Left renal cortex interstitium (tissue), 4 donors: ENCODE data around the gene TPP2. TPM values are rescaled to one million over a fixed set of nuclear protein-coding genes. Genes with fewer than 3 reads are reported as not detected.

Source experiments
- DNase-seq, 4 donors: peaks; one replicate each; pipeline ENCODE4 v3.0.0-alpha.2; 2013; ENCODE audit warnings: low read depth in 4 of 4, low spot score in 2 of 4, missing footprints in 1 of 4
- polyA plus RNA-seq, 4 donors: library from polyadenylated mRNA; unstranded; fragments of 120-200 nt; gene quantifications; one replicate each; pipeline ENCODE4 v1.2.1, GENCODE V29; 2013; ENCODE audit not compliant: insufficient read length in 4 of 4

The TPP2 gene
- polyA plus RNA-seq, 4 donors: 49.7 to 67.0 (median 58.6) TPM

DNA sequence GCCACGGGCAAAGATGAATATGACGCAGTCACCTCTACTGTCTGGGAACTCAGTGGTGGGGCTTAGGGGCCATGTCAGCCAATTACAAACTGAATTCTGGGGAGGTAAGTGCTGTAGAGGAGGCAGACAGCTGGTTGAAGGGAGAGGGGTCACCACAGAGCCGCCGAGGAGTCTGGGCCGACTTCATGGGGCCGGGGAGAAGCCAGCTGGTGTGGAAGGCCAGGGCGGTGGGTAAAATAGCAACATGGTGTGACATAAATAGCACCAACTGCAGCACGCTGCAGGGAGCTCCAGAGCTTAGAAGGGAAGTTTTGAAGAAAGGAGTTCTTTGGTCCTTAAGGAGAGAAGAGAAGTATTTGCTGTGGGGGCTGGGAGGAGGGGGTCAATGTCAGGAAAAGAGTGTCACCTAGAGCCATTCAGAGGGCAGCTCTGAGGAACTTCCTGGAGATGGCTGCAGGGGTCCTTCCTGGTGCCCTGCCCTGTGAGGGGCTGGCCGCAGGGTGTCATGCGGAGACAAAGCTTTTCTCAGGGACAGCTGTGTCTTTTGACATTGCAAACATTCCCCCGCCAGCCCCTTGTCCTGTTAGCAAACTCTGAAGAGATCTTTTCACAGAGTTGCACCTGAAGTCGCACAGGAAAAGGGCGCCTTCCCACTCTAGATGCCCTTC, 91.7 kb downstream of the TPP2 start:
- no peak for DNase-seq

GRCh38 chr13:102690883-102691282, 94.1 kb downstream of the TPP2 start:
- no peak for DNase-seq

DNA sequence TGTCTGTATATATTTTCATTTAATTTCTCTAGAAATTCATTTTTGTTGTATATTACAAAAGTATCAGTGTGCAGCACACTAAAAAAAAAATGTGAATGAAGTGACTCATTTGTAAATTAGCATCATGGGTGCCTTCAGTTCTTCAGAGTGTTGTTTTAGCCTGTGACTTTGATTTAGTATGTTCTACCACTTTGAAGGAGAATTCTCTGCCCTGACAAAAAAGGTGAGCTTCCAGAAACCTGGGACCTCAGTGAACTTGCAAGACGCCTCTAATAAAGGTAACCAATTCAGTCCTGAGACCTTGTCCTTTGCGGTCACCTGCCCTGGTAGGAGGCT, 95.7 kb downstream of the TPP2 start:
- no peak for DNase-seq

DNA sequence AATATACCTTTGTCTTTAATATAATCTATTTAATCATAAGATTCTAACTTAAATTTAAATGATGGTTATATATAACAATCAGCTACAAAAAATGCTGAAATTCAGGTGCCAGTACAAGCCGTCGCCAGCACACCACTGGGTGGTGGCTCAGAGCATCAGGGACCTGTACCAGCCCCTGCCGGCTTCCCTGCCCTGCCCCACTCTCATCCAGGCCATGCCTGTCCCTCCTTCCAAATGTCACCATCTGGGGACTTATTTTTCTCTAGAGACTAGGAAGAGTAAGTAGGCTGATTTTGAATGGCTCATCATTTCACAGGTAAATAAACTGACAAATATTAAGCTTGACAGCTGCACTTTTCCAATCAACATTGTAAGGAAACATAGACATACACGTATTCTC, 96.5 kb downstream of the TPP2 start:
- DNase-seq: no peak

- no peak for DNase-seq
These were observed 97.0 kb downstream of the TPP2 start for GRCh38 chr13:102693776-102694175.

DNA sequence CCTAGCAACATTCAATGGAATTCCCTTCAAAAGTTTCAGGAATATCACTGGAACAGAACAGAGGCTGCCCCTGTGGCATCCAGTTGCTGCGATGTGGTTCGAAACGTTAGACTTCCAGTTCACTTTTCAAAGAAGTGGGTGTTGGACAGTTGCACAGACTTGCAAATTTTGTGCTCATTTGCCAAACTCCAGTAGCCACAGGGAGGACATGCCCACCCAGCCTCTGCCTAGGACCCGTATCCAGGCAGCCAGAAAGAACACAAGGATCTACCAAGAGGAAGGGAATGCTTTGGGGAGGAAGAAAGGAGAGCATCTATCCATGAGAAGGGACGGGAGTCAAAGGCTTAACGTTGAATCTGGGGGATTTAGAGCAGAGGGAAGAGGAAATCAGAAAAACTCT, 98.2 kb downstream of the TPP2 start, which contains the start of gene METTL21C:
METTL21C (minus strand) TSS at position 108 of the 400 bp plus-strand sequence. CDS start 546 bp downstream, outside the sequence.
- DNase-seq: no peak

DNA sequence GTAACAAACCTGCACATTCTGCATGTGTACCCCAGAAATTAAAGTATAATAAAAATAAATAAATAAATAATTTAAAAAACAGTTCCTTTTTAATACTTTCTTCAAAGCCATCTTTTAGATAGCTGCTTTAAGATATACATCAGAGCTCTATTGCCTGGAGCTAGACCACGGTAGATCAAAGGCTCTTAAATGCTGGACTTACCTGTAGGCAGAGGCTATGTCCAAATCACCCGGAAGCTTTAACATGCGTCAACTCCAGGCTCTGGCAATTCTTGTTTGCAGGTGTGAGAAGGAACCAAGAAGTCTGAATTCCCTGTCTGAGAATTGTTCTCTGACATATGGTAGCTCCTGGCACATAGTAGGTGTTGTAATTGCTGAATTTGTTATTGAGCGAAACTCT, 99.7 kb downstream of the TPP2 start:
- no peak for DNase-seq

- DNase-seq: no peak
These were observed 100.5 kb downstream of the TPP2 start for GRCh38 chr13:102697264-102697663.

DNA sequence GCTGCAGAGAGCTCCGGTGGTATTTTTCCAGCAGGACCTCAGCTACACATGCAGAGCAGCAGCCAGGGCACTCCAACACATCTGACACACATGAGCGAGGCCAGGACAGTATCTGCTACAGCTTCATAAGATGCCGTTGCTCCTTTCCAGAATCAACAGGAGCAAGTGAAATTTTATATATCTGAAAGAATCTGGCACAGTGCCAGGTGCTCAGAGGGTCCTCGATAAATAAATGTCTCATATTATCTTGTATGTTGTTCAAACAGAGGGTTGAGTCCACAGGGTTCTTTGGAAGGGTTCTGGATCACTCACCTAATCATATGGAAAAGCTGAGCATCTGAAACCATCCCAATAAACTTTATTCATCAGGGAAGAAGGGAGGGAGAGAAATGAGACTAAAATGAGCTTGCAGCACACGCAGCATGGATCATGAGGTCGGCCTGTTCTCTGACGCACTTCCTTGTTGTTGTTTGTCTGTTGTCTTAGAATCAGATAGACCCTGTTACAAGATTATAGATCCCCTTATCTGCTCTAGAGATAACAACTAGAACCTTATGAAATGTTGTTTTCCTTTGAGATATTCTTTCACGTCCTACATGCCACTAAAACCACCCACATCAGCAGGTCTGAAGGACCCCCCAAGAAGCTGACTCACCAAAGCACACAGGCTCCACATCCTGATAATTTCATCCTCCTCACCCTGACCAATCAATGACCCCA, 101.3 kb downstream of the TPP2 start:
- no peak for DNase-seq

DNA sequence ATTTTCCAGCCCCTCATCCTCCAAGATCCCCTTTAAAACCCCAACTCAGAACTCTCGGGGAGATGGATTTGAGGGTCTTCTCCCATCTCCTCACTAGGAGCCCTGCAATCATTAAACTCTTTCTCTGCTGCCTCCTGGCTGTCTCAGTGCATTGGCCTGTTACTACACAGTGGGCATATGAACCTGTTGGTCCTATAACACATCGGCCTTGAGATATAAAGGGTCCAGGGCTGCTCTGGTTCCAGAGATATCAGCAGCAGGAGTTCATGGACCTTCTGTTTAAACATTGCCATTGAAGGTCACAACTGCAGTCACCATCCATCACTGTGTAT, 101.8 kb downstream of the TPP2 start:
- DNase-seq: no peak

GRCh38 chr13:102699504-102699903, 102.7 kb downstream of the TPP2 start:
- DNase-seq: no peak

GRCh38 chr13:102700088-102701031, 103.6 kb downstream of the TPP2 start:
- no peak for DNase-seq

GRCh38 chr13:102701331-102701730, 104.5 kb downstream of the TPP2 start:
- no peak for DNase-seq

DNA sequence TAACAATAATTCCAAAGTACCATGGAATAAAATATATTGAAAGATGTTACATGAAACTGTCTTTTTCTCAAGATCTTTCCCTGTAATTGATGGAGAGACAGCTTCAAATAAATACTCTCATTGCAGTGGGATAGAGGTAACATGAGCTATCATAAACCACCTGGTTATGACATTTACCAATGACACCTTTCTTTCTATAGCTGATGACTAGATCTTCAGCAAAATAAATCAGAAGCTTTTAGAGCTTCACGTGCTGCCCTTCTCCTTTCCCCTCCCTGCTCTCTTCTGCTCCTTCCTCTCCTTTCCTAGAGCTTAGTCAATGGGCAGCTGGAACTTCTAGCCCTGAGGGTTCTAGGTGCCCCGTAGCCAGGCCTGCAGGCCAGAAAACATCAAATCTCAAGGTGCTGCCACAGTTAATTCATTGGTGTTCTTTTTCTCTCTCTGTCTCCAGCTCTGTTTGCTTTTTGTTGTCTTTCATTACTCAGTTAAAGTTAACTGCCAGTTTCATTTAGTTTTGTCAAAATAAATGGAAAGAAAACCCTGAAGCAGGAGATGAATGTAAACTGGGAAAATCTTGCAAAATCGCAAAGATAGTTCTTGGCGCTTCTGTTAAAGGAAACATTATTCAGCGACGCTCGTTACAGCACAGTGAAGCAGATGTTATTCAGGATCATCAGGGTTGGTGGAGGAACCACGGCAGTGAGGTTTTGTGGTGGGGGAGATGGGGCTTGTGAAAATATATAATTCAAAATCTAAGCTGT, 106.4 kb downstream of the TPP2 start:
- DNase-seq: no peak

DNA sequence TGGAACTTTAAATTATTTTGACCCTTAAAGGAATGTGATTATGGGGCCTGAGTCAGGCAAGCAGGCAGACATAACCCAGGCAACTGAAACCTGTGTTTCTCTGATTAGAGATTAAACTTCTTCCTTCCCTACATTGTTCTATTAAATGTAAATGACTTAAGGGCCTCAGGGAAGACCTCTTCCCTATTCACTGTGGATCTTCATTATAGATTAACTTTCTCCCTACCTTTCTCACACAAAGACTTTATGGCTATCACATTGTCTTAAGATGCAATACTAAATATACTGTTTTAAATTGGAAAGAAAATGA, 106.9 kb downstream of the TPP2 start:
- no peak for DNase-seq

- DNase-seq: no peak
These were observed 107.7 kb downstream of the TPP2 start for GRCh38 chr13:102704238-102705058.

- no peak for DNase-seq
These were observed 110.7 kb downstream of the TPP2 start for GRCh38 chr13:102707467-102707866.

DNA sequence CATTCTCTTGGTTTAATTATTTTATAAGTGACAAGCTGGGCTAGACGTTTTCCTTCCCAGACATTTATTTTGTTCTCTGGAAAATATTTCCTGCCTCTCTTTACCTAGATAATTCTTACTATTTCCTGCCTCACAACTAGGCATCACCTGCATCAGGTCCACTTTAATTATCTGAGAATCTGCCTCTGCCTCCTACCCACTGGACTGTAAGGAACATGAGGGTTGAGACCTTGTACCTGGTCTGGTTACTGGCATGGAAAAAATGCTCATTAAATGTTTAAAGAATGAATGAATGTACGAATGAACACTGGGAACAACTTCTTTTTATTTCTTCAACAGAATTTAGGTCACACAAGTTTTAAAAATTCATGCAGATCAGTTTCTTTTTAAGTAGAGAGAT, 111.4 kb downstream of the TPP2 start:
- DNase-seq: no peak

GRCh38 chr13:102708991-102709390, 112.2 kb downstream of the TPP2 start:
- no peak for DNase-seq

GRCh38 chr13:102709536-102709935, 112.8 kb downstream of the TPP2 start:
- no peak for DNase-seq
